ENCODE results near the gene TRPT1.

TRPT1 gene

DNA sequence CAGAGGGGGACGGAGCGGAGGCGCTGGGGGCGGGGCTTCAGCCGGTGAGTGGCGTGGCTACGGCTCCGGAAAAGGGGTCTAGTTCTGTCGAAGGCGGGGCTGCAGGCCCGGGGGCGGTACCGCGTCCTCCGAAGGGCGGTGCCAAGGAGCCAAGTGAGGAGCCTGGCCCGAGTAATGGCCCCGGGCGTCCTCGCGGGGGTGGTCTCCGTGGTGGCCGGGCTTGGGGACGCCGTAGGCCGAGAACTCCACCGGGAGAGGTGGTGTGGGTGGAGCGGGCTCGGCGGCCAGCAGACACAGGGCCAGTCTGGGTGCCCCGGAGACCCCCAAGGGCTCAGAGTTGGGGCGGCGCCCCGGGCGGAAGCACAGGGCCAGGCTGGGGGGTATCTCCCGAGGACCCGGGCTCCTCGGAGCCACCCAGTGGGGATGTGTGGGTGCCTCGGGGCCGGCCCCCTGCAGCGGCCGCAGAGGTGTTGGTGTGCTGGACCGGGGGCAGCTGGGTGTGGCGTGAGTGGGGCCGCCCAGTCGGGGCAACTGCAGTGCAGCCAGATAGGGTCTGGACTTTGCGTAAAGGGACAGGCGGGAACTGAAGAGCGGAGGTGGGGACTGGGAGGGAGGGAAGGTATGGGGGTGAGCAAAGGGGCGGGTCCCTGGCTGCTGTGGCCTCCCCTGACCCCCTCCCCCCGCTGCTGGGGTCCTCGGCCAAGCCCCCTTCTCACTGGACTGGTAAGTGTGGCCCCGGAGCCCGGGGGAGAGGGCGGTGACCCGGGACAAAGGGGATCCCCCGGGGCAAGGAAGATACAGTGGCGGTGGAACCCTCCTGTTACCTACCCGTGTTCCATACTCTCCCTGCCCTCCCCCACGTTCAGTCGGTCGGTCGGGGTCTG is 15.7 kb upstream of the TRPT1 start (continued):
- no peak for TF ChIP-seq ZNF174 (tag by site-specific recombination; IDR thresholded peaks at IDR 0.05)
- no peak for TF ChIP-seq ZNF701 (tag by site-specific recombination; IDR thresholded peaks at IDR 0.05)
- peak; percentile 74 for TF ChIP-seq ZIC2 (tag by site-specific recombination; IDR thresholded peaks at IDR 0.05)
- TF ChIP-seq ZNF426 (tag by site-specific recombination; IDR thresholded peaks at IDR 0.05): no peak
- peak; percentile 75 for TF ChIP-seq EGR2 (tag by site-specific recombination; IDR thresholded peaks at IDR 0.05; ENCODE audit: low read depth)
- peak; percentile 90 for TF ChIP-seq ZBTB11 (tag by site-specific recombination; conservative IDR thresholded peaks at IDR 0.05; ENCODE audit: low read depth)
- TF ChIP-seq, protein P1, sequence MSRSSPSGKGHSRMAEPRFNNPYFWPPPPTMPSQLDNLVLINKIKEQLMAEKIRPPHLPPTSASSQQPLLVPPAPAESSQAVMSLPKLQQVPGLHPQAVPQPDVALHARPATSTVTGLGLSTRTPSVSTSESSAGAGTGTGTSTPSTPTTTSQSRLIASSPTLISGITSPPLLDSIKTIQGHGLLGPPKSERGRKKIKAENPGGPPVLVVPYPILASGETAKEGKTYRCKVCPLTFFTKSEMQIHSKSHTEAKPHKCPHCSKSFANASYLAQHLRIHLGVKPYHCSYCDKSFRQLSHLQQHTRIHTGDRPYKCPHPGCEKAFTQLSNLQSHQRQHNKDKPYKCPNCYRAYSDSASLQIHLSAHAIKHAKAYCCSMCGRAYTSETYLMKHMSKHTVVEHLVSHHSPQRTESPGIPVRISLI (tag by site-specific recombination; IDR thresholded peaks at IDR 0.05): no peak
- TF ChIP-seq ZNF133 (tag by site-specific recombination; IDR thresholded peaks at IDR 0.05): no peak
- TF ChIP-seq, protein P2, sequence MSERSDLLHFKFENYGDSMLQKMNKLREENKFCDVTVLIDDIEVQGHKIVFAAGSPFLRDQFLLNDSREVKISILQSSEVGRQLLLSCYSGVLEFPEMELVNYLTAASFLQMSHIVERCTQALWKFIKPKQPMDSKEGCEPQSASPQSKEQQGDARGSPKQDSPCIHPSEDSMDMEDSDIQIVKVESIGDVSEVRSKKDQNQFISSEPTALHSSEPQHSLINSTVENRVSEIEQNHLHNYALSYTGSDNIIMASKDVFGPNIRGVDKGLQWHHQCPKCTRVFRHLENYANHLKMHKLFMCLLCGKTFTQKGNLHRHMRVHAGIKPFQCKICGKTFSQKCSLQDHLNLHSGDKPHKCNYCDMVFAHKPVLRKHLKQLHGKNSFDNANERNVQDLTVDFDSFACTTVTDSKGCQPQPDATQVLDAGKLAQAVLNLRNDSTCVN (tag by site-specific recombination; optimal IDR thresholded peaks at IDR 0.05): no peak
- TF ChIP-seq TSHZ1 (tag by site-specific recombination; IDR thresholded peaks at IDR 0.05; ENCODE audit: borderline replicate concordance): no peak
- TF ChIP-seq ZNF146 (tag by site-specific recombination; IDR thresholded peaks at IDR 0.05): 0 out of 2 replicates have a peak, but pooled peaks have one; percentile 2
- TF ChIP-seq ZNF501 (tag by site-specific recombination; IDR thresholded peaks at IDR 0.05): no peak
- TF ChIP-seq ZFHX2 (tag by site-specific recombination; conservative IDR thresholded peaks at IDR 0.05): peak; percentile 90
- no peak for TF ChIP-seq ZNF623 (tag by site-specific recombination; IDR thresholded peaks at IDR 0.05)
- 0 out of 2 replicates have a peak, but pooled peaks have one; percentile 42 for TF ChIP-seq KLF8 (tag by site-specific recombination; IDR thresholded peaks at IDR 0.05)
- TF ChIP-seq GFI1B (tag by site-specific recombination; IDR thresholded peaks at IDR 0.05): no peak
- TF ChIP-seq ZNF433 (tag by site-specific recombination; IDR thresholded peaks at IDR 0.05; ENCODE audit: low read depth): no peak
- no peak for TF ChIP-seq ZNF529 (tag by site-specific recombination; IDR thresholded peaks at IDR 0.05; ENCODE audit: insufficient replicate concordance)
- TF ChIP-seq ZNF747 (tag by site-specific recombination; IDR thresholded peaks at IDR 0.05): no peak
- peak; percentile 56; the same call in 1 of the 2 replicates for TF ChIP-seq ZBTB7A (tag by site-specific recombination; IDR thresholded peaks at IDR 0.05; ENCODE audit: low read depth)
- peak; percentile 15; the same call in 1 of the 2 replicates for TF ChIP-seq ZNF610 (tag by site-specific recombination; IDR thresholded peaks at IDR 0.05; ENCODE audit: borderline replicate concordance)
- TF ChIP-seq PRDM10 (tag by site-specific recombination; IDR thresholded peaks at IDR 0.05): peak; percentile 78
- no peak for TF ChIP-seq ZNF175 (tag by site-specific recombination; IDR thresholded peaks at IDR 0.05)
- no peak for TF ChIP-seq ZBTB17 (tag by site-specific recombination; IDR thresholded peaks at IDR 0.05)
- no peak for TF ChIP-seq ZNF140 (tag by site-specific recombination; IDR thresholded peaks at IDR 0.05)
- peak; percentile 99 for TF ChIP-seq GLIS1 (tag by site-specific recombination; IDR thresholded peaks at IDR 0.05)
- TF ChIP-seq ZNF211 (tag by site-specific recombination; IDR thresholded peaks at IDR 0.05; ENCODE audit: low read depth): no peak

Data from HEK293 (cell line).